Measurements from ENCODE around the gene IGFBPL1.

IGFBPL1 gene

GRCh38 chr9:38357350-38358114 is 66.7 kb downstream of the IGFBPL1 start:
- DNase-seq (ENCODE audit: low read depth): no peak

GRCh38 chr9:38356851-38357250 is 67.4 kb downstream of the IGFBPL1 start:
- DNase-seq (ENCODE audit: low read depth): no peak

All from activated gamma-delta T cell treated with anti-CD3 and anti-CD28 coated beads, Interleukin-2, amount 50 U/mL, for 16 hours (primary cell).